PC-9 (cell line): ENCODE results near the gene LGI4. TPM values are rescaled to one million over a fixed set of nuclear protein-coding genes. Genes with fewer than 3 reads are reported as not detected.
A peak's percentile ranks its signal among the peaks of the same experiment; 100 is the strongest.

Experiments
- BruUV-seq: library from RNA; stranded (reverse); fragments of 400-500 nt; replicated peaks from 2 replicates; lab custom pipeline; 2021; lab: Mats Ljungman, UMichigan
- CTCF ChIA-PET: fragments of 300-600 bp; sonication (Branson Sonifier 250); formaldehyde crosslinking; loops from one replicate; lab custom pipeline; 2022; ENCODE audit warnings: antibody characterized with exemption; lab: Charles Lee
- POLR2A ChIA-PET: fragments of 300-600 bp; sonication (Branson Sonifier 250); formaldehyde crosslinking; loops from one replicate; lab custom pipeline; 2022; ENCODE audit warnings: antibody characterized with exemption; ENCODE audit not compliant: unreplicated experiment; lab: Charles Lee
- DNase-seq, 2 experiments: peaks; one replicate each; pipeline versions ENCODE4 v3.0.0 to v3.0.0-alpha.2; 2015 to 2022; ENCODE audit warnings: mixed read lengths in 1 of 2
- H2AFZ ChIP-seq: fragments of 200-600 bp; sonication (generic); 2 replicates; pipeline ENCODE4 v1.8.1; 2017; ENCODE audit warnings: antibody characterized with exemption
- H3F3A ChIP-seq: fragments of 200-600 bp; sonication (generic); 2 replicates; pipeline ENCODE4 v1.8.1; 2017; ENCODE audit warnings: antibody characterized with exemption, mild to moderate bottlenecking, low read depth; ENCODE audit not compliant: insufficient read depth
- H3K27ac ChIP-seq: fragments of 200-600 bp; sonication (generic); 2 replicates; pipeline ENCODE4 v1.6.1; 2016; ENCODE audit warnings: mixed run types
- H3K27me3 ChIP-seq: fragments of 200-600 bp; sonication (generic); 2 replicates; pipeline ENCODE4 v1.6.1; 2016; ENCODE audit warnings: low read depth, mixed run types; ENCODE audit not compliant: insufficient read depth
- H3K36me3 ChIP-seq: fragments of 200-600 bp; sonication (generic); 2 replicates; pipeline ENCODE4 v1.6.1; 2016; ENCODE audit warnings: low read depth, mixed run types
- H3K4me1 ChIP-seq: fragments of 200-600 bp; sonication (generic); replicated peaks from 2 replicates; pipeline ENCODE4 v1.6.1; 2016; ENCODE audit warnings: mixed run types; ENCODE audit not compliant: insufficient read depth
- H3K4me2 ChIP-seq: fragments of 200-600 bp; sonication (generic); 2 replicates; pipeline ENCODE4 v1.6.1; 2017; ENCODE audit warnings: mixed run types
- H3K4me3 ChIP-seq: fragments of 200-600 bp; sonication (generic); 2 replicates; pipeline ENCODE4 v1.6.1; 2016; ENCODE audit warnings: mixed run types
- H3K79me2 ChIP-seq: fragments of 200-600 bp; sonication (generic); 2 replicates; pipeline ENCODE4 v1.6.1; 2017; ENCODE audit warnings: low read depth, mixed run types
- H3K9me2 ChIP-seq: fragments of 200-600 bp; sonication (generic); 2 replicates; pipeline ENCODE4 v1.8.1; 2017; ENCODE audit warnings: mild to moderate bottlenecking; ENCODE audit not compliant: insufficient read depth
- H3K9me3 ChIP-seq: fragments of 200-600 bp; sonication (generic); 2 replicates; pipeline ENCODE4 v1.8.1; 2016; ENCODE audit warnings: low read depth; ENCODE audit not compliant: insufficient read depth
- H4K20me1 ChIP-seq: fragments of 200-600 bp; sonication (generic); 2 replicates; pipeline ENCODE4 v1.8.1; 2017; ENCODE audit not compliant: insufficient read depth
- CTCF ChIP-seq: fragments of 200-600 bp; sonication (generic); conservative IDR thresholded peaks from 2 replicates; pipeline ENCODE4 v1.6.1; 2017; ENCODE audit warnings: mixed run types, antibody characterized with exemption, mild to moderate bottlenecking, moderate library complexity
- EZH2 ChIP-seq: fragments of 200-600 bp; sonication (generic); IDR thresholded peaks from 2 replicates; pipeline ENCODE4 v1.8.0; 2017; ENCODE audit warnings: antibody characterized with exemption, low read depth
- intact Hi-C: fragments of 100-400 bp; cut with micrococcal nuclease; formaldehyde crosslinking; loops from one replicate; pipeline ENCODE4 v1.10.0; 2022; ENCODE audit not compliant: unreplicated experiment
- total RNA-seq: library from RNA; stranded (reverse); gene quantifications from 2 replicates; pipeline ENCODE4 v1.2.3, GENCODE V29; 2021

LGI4 gene
- total RNA-seq, 1 experiment from 2014 or later: 1.2 TPM

- ChIA-PET POLR2A (no interaction called here), CTCF (interaction anchor here (0.6 kb wide), 1 partner anchor 18 kb away, joined by 3 read pairs; no protein-coding TSS in a partner anchor)
- Histone ChIP-seq H3K9me3 (no peaks in the 10 kb centered on the region), H3K27ac (no peak overlapping the region), H3F3A (peaks cover 6% of the 10 kb centered on the region; the same call in 1 of the 2 replicates), H3K36me3 (no peaks in the 10 kb centered on the region), H3K4me1 (0 out of 2 replicates have a peak, but pooled peaks cover 4% of the 10 kb centered on the region), H3K4me3 (no peak overlapping the region), H4K20me1 (no peaks in the 10 kb centered on the region), H3K27me3 (no peaks in the 10 kb centered on the region), H2AFZ (no peak overlapping the region), H3K9me2 (no peaks in the 10 kb centered on the region), H3K4me2 (no peak overlapping the region), H3K79me2 (no peaks in the 10 kb centered on the region)
- no peak for DNase-seq
- intact Hi-C loops: no loop called here
- TF ChIP-seq EZH2: no peak
- no peak for TF ChIP-seq CTCF
- no TSS peak for BruUV-seq
These were observed 41.4 kb downstream of the LGI4 start for GRCh38 chr19:35093430-35093829.

GRCh38 chr19:35090506-35091214 lies 44.2 kb downstream of the LGI4 start:
- no peaks in the 10 kb centered on the region for H4K20me1 ChIP-seq
- POLR2A ChIA-PET: no interaction called here
- peak overlapping the region; percentile 26; the same call in 1 of the 2 replicates for H3K4me3 ChIP-seq
- no TSS peak for BruUV-seq
- CTCF ChIA-PET: interaction anchor here (0.6 to 0.8 kb wide), 2 partner anchors 51 to 118 kb away, joined by 5 to 9 read pairs; no protein-coding TSS in a partner anchor
- H3K9me2 ChIP-seq: no peaks in the 10 kb centered on the region
- H3K79me2 ChIP-seq: no peaks in the 10 kb centered on the region
- TF ChIP-seq CTCF (peak; percentile 82), EZH2 (no peak)
- DNase-seq: peak in 1 of 2 experiments; percentile 50
- peak overlapping the region; percentile 68 for H3K4me2 ChIP-seq
- H3K36me3 ChIP-seq: no peaks in the 10 kb centered on the region
- H2AFZ ChIP-seq: peak overlapping the region; percentile 62
- H3K27ac ChIP-seq: no peak overlapping the region
- no peaks in the 10 kb centered on the region for H3K9me3 ChIP-seq
- 0 out of 2 replicates have a peak, but pooled peaks cover 4% of the 10 kb centered on the region for H3K4me1 ChIP-seq
- peaks cover 3% of the 10 kb centered on the region; the same call in 1 of the 2 replicates for H3F3A ChIP-seq
- H3K27me3 ChIP-seq: no peaks in the 10 kb centered on the region
- intact Hi-C loops: loop anchor here (1.0 kb wide), 1 partner anchor 117 kb away; no protein-coding TSS in a partner anchor

GRCh38 chr19:35090160-35090505 lies 44.7 kb downstream of the LGI4 start:
- no peak overlapping the region for H3K27ac ChIP-seq

More at GRCh38 chr19:35090160-35090505, 44.7 kb downstream of the LGI4 start:
- H3K36me3 ChIP-seq: no peaks in the 10 kb centered on the region
- ChIA-PET POLR2A (no interaction called here), CTCF (interaction anchor here (0.6 to 0.8 kb wide), 4 partner anchors 15 to 118 kb away, joined by 3 to 9 read pairs (median 4); no protein-coding TSS in a partner anchor)
- no peak overlapping the region for H2AFZ ChIP-seq
- peaks cover 3% of the 10 kb centered on the region; the same call in 1 of the 2 replicates for H3F3A ChIP-seq
- DNase-seq: no peak
- TF ChIP-seq CTCF (no peak), EZH2 (no peak)
- H3K27me3 ChIP-seq: no peaks in the 10 kb centered on the region
- H3K4me1 ChIP-seq: 0 out of 2 replicates have a peak, but pooled peaks cover 4% of the 10 kb centered on the region
- H4K20me1 ChIP-seq: no peaks in the 10 kb centered on the region
- no peaks in the 10 kb centered on the region for H3K9me3 ChIP-seq
- H3K4me3 ChIP-seq: no peak overlapping the region
- intact Hi-C loops: loop anchor here (1.0 kb wide), 1 partner anchor 117 kb away; no protein-coding TSS in a partner anchor
- no peaks in the 10 kb centered on the region for H3K9me2 ChIP-seq
- peak overlapping the region; percentile 68 for H3K4me2 ChIP-seq
- no peaks in the 10 kb centered on the region for H3K79me2 ChIP-seq
- no TSS peak for BruUV-seq
